GM18870 (cell line): Measurements from ENCODE around the gene PDGFB.
"Not testable (repeated sequence)": the region's sequence is repeated elsewhere in the genome, so short reads cannot be mapped to it uniquely, and the experiment has no call there.

Source experiments
- ATAC-seq: cut with Tn5 transposase; IDR thresholded peaks from one replicate; pipeline ENCODE4 v1.9.1; 2021; ENCODE audit warnings: moderate library complexity; ENCODE audit not compliant: unreplicated experiment

PDGFB gene

GRCh38 chr22:39229075-39229474 lies 15.7 kb downstream of the PDGFB start:
- ATAC-seq = no peak

- ATAC-seq = no peak
These were observed 17.1 kb downstream of the PDGFB start for GRCh38 chr22:39227542-39228272.

GRCh38 chr22:39226353-39226752 lies 18.4 kb downstream of the PDGFB start:
- ATAC-seq = no peak

GRCh38 chr22:39225591-39225990 lies 19.2 kb downstream of the PDGFB start:
- ATAC-seq = no peak

GRCh38 chr22:39224550-39224949 lies 20.2 kb downstream of the PDGFB start:
- no peak for ATAC-seq

GRCh38 chr22:39223091-39223710 lies 21.6 kb downstream of the PDGFB start:
- no peak for ATAC-seq

- ATAC-seq = no peak
These were observed 22.6 kb downstream of the PDGFB start for GRCh38 chr22:39221999-39222686.

- ATAC-seq = no peak
These were observed 23.6 kb downstream of the PDGFB start for GRCh38 chr22:39220890-39221850.

- no peak for ATAC-seq
These were observed 24.3 kb downstream of the PDGFB start for GRCh38 chr22:39220450-39220849.

- ATAC-seq = no peak
These were observed 25.4 kb downstream of the PDGFB start for GRCh38 chr22:39219071-39220039.

- ATAC-seq = not testable (repeated sequence)
These were observed 26.4 kb downstream of the PDGFB start for GRCh38 chr22:39218432-39218831.

- ATAC-seq = no peak
These were observed 28.7 kb downstream of the PDGFB start for GRCh38 chr22:39216143-39216490.

- ATAC-seq = no peak
These were observed 29.2 kb downstream of the PDGFB start for GRCh38 chr22:39215426-39216142.

- no peak for ATAC-seq
These were observed 29.7 kb downstream of the PDGFB start for GRCh38 chr22:39215070-39215396.

GRCh38 chr22:39214383-39215069 lies 30.3 kb downstream of the PDGFB start:
- no peak for ATAC-seq

- ATAC-seq = no peak
These were observed 30.8 kb downstream of the PDGFB start for GRCh38 chr22:39214006-39214382.

- ATAC-seq = no peak
These were observed 31.9 kb downstream of the PDGFB start for GRCh38 chr22:39212721-39213376.

- ATAC-seq = no peak
These were observed 35.0 kb downstream of the PDGFB start for GRCh38 chr22:39209756-39210155.
